HG03095 (cell line): ENCODE measurements around the gene CST2.
"Not testable (repeated sequence)": the region's sequence is repeated elsewhere in the genome, so short reads cannot be mapped to it uniquely, and the experiment has no call there.

Experiments used
- ATAC-seq: cut with Tn5 transposase; IDR thresholded peaks from one replicate; pipeline ENCODE4 v1.9.1; 2021; ENCODE audit warnings: moderate library complexity; ENCODE audit not compliant: unreplicated experiment

The CST2 gene

GRCh38 chr20:23811559-23811958 is 15.0 kb downstream of the CST2 start:
- not testable (repeated sequence) for ATAC-seq

GRCh38 chr20:23810349-23810748 is 16.2 kb downstream of the CST2 start:
- ATAC-seq = not testable (repeated sequence)

- ATAC-seq = no peak
Measured at GRCh38 chr20:23800865-23801264, 25.7 kb downstream of the CST2 start.

DNA sequence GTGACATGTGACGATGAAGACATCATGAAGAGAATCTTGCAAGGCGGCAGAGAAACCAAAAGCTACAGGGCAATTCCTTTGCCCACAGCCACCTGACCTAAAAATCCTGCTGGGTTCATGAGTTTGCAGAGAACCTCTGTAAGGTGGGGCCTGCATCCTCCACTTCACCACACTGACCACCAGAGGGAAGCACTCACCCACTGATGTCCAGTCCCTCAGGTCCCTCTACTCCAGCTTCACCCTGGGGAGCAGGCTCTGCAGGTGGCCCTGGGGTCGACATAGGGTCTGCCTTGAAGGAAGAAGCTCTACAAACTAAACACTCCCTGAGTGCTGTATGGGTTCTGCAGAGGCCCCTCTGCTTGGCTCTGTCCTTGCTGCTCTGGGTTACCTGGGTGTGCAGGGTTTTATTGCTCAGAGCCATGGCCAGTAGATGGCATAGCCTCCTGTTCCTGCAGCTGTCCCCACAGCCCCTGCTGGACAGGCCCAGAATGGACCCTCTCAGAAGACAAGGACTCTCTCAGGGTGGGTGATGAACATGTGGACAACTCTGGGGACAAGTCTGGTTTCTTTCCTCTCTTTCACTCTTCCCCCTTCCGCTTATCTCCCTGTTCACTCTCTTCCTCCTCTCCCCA is 27.2 kb downstream of the CST2 start:
- peak; percentile 78 for ATAC-seq

DNA sequence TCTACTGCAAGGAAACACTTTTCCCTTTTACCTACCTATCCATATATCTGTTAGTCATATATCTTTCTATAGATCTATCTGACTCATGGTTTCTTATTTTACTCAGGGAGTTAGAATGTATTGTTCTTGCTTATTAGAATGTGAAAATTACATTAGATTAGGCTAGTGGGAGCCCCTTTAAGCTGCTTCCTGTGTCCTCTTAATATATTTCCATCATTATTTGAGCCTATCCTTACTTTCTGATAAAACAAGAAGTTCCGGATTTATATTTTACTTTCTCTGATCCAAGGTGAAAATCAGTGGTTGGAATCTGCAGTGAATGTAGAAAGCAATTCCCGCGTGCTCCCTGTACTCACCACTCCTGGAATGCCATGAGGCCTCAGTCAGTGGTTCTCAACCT is 31.0 kb downstream of the CST2 start:
- no peak for ATAC-seq

DNA sequence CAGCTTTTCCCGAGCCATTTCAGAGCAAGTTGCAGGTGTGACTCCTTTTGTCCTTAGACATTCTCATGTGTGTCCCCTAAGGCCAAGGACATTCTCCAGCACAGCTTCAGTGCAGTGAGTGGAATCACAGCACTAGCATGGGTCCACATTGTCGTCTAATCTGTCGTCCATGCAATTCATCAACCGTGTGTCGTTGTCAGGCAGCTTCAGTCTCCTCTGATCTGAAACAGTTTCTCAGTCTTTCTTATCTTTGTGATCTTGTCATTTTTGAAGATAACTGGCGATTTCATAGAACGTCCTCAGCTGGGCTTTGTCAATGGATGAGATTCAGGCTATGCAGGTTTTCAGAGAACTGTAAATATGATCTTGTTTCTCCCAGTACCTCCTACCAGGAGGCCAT is 31.7 kb downstream of the CST2 start:
- no peak for ATAC-seq

DNA sequence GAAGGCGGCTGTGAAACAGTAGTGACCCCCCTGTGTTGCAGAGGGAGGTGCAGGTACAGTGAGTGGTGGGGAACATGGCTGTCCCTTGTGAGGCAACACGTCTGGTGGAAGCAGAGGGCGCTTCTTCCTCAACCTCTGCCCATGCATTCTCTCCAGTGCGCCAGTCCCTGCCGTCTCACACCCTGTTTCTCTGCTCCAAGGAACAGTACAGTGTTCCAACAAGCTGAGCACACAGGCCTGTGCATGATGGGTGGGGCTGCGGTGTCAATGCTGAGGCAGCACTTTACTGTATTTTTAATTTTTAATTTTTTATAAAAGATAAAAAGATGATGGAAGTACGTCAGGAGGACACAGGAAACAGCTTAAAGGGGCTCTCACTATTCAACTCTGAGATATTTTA is 32.5 kb downstream of the CST2 start:
- ATAC-seq = no peak

- no peak for ATAC-seq
Measured at GRCh38 chr20:23783447-23783846, 43.1 kb downstream of the CST2 start.

DNA sequence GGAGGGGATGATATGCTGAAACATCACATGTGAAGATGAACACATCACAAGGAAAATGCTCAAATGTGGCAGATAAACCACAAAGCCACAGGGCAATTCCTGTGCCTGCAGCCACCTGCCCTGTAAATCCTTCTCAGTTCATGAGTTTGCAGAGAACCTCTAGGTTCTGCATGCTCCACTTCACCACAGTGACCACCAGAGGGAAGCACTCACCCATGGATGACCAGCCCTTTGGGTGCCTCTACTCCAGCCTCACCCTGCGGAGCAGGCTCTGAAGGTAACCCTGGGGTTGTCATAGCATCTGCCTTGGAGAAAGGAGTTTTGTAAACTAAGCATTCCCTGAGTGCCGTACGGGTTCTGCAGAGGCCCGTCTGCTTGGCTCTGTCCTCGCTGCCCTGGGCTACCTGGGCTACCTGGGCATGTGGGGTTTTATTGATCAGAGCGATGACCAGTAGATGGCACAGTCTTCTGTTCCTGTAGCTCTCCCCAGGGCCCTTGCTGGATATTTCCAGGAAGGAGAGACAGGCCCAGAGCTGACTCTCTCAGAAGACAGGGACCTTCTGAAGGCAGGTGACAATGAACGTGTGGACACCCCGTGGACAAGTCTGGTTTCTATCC is 44.1 kb downstream of the CST2 start:
- ATAC-seq = no peak

DNA sequence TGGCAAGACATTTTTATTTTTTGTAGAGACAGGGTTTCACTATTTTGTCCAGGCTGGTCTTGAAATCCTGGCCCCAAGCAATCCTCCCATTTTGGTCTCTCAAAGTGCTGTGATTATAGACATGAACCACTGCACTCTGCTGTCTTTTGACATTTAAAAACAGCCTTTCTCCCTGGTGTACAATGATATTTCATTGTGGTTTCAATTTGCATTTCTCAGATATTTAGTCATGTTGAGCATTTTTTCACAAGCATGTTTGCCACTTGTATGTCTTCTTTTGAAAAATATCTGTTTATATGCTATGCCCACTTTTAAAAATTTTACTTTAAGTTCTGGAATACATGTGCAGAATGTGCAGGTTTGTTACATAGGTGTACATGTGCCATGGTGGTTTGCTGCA is 47.9 kb downstream of the CST2 start:
- not testable (repeated sequence) for ATAC-seq

GRCh38 chr20:23777380-23777779 is 49.1 kb downstream of the CST2 start:
- not testable (repeated sequence) for ATAC-seq

GRCh38 chr20:23776067-23776771 is 50.3 kb downstream of the CST2 start:
- no peak for ATAC-seq

GRCh38 chr20:23774081-23774480 is 52.4 kb downstream of the CST2 start:
- no peak for ATAC-seq
